GM19043 (cell line): ENCODE results near the gene NGF.

Experiments
- ATAC-seq: cut with Tn5 transposase; IDR thresholded peaks from one replicate; pipeline ENCODE4 v1.9.1; 2021; ENCODE audit warnings: low read depth; ENCODE audit not compliant: unreplicated experiment

NGF gene

GRCh38 chr1:115283681-115284146 lies 54.3 kb downstream of the NGF start:
- no peak for ATAC-seq

GRCh38 chr1:115283249-115283648 lies 54.8 kb downstream of the NGF start:
- no peak for ATAC-seq

- no peak for ATAC-seq
These were observed 55.2 kb downstream of the NGF start for GRCh38 chr1:115282807-115283208.

- ATAC-seq = no peak
These were observed 56.9 kb downstream of the NGF start for GRCh38 chr1:115281143-115281542.

- ATAC-seq = no peak
These were observed 58.0 kb downstream of the NGF start for GRCh38 chr1:115280064-115280463.

- no peak for ATAC-seq
These were observed 59.8 kb downstream of the NGF start for GRCh38 chr1:115278211-115278610.

GRCh38 chr1:115277276-115277675 lies 60.8 kb downstream of the NGF start:
- ATAC-seq = no peak

GRCh38 chr1:115275216-115275615 lies 62.8 kb downstream of the NGF start:
- ATAC-seq = no peak

- ATAC-seq = no peak
These were observed 63.6 kb downstream of the NGF start for GRCh38 chr1:115274467-115274866.

- ATAC-seq = no peak
These were observed 71.2 kb downstream of the NGF start for GRCh38 chr1:115266729-115267421.

- ATAC-seq = no peak
These were observed 73.0 kb downstream of the NGF start for GRCh38 chr1:115265099-115265498.

GRCh38 chr1:115262886-115263285 lies 75.2 kb downstream of the NGF start:
- ATAC-seq = no peak

GRCh38 chr1:115261496-115261895 lies 76.6 kb downstream of the NGF start:
- no peak for ATAC-seq

GRCh38 chr1:115258302-115258866 lies 79.7 kb downstream of the NGF start:
- no peak for ATAC-seq

- ATAC-seq = no peak
These were observed 80.5 kb downstream of the NGF start for GRCh38 chr1:115257591-115257990.

- ATAC-seq = no peak
These were observed 82.9 kb downstream of the NGF start for GRCh38 chr1:115255154-115255553.

- no peak for ATAC-seq
These were observed 85.5 kb downstream of the NGF start for GRCh38 chr1:115252585-115252984.

GRCh38 chr1:115251856-115252255 lies 86.2 kb downstream of the NGF start:
- no peak for ATAC-seq

GRCh38 chr1:115251340-115251748 lies 86.7 kb downstream of the NGF start:
- no peak for ATAC-seq

- ATAC-seq = no peak
These were observed 91.5 kb downstream of the NGF start for GRCh38 chr1:115246526-115246925.

GRCh38 chr1:115245227-115245626 lies 92.8 kb downstream of the NGF start:
- no peak for ATAC-seq

- ATAC-seq = no peak
These were observed 95.5 kb downstream of the NGF start for GRCh38 chr1:115242543-115242942.
